VCaP (cell line): Measurements from ENCODE around the gene MEIS2.

ENCODE experiments used
- H3K27ac ChIP-seq: fragments of 450-650 bp; 2 replicates; pipeline ENCODE4 v1.5.1; 2017
- TF ChIP-seq, protein P1 (sequence below): fragments of 450-650 bp; conservative IDR thresholded peaks from 2 replicates; pipeline ENCODE4 v1.5.1; 2017; ENCODE audit warnings: mild to moderate bottlenecking, moderate library complexity

The MEIS2 gene

DNA sequence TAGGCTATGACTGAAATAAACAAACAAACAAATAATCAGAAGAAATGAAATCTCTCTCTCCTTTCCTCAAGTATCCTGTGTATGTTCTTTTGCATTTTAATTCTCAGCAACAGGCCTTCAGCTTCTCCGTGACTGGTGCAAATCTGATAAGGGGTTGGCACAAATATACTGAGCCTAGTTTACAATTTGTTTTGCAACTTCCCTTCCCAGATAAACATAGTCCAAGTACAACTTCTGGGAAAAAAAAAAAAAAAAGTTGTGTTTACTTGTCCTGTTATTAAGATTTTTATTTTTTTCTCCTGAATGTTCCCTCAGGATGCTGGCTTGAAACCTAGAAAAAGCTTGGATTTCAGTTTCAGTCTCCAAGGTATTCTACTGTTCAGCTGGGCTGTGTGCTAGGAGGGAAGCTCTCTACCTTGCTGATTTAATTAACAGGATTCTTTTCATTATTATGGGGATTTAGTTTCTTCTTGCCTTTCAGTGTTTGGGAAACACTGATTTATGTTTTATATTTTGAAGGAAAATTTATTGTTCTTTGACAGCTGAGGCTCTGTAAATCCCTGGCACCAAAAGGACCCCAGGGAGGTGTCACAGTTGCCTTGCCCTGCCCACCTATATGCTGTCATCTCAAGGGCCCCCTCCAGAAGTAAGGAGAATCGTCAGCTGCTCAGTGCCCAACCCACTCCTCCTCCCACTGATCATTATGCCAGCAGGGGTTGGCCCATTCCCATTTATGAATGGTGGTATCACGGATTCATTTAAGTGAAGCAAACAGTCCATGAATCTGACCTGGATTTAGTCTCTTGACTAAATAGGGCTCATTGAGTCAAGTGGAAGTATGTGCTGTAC lies 185.2 kb downstream of the MEIS2 start:
- H3K27ac ChIP-seq, result no peak overlapping the region
- TF ChIP-seq, protein P1, sequence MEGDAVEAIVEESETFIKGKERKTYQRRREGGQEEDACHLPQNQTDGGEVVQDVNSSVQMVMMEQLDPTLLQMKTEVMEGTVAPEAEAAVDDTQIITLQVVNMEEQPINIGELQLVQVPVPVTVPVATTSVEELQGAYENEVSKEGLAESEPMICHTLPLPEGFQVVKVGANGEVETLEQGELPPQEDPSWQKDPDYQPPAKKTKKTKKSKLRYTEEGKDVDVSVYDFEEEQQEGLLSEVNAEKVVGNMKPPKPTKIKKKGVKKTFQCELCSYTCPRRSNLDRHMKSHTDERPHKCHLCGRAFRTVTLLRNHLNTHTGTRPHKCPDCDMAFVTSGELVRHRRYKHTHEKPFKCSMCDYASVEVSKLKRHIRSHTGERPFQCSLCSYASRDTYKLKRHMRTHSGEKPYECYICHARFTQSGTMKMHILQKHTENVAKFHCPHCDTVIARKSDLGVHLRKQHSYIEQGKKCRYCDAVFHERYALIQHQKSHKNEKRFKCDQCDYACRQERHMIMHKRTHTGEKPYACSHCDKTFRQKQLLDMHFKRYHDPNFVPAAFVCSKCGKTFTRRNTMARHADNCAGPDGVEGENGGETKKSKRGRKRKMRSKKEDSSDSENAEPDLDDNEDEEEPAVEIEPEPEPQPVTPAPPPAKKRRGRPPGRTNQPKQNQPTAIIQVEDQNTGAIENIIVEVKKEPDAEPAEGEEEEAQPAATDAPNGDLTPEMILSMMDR, result no peak

DNA sequence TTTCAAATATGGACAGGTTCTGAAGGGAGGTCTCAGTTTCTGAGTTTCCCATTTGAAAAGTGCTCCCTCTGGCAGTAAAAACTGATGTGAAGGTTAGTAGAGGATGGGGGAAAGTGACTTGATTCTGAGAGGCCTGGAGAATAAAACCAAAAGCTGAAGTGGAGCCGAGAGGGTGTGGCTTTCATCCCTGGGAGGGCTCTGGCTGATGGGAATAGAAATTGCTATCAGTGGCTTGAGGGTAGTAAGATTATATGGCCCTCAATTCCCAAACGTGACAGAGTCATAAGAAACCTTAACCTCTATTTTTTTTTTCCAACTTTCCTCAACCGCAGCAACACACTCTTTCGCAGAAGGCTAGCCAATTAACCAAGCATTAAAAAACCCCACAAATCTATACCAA lies 185.9 kb downstream of the MEIS2 start:
- H3K27ac ChIP-seq, result no peak overlapping the region
- TF ChIP-seq, protein P1, result no peak

DNA sequence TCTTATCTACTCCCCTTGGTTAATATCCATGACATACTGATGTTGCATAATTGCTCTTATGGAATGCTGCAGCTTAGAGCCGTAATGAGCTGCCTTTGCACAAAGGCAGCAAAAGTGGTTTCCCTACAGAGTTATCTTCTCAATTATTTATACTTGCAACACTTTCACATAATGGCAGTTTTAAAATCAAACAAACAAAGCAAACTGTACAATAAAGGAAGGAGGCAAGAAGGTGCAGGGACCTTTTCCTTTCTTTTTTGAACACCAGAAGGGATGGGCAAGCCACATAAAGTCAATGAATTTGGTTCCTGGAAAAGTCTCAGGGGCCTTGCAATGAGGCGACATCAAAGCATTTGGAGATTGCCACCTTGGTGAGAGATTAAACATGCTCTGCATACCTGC lies 188.0 kb downstream of the MEIS2 start:
- no peak overlapping the region for H3K27ac ChIP-seq
- TF ChIP-seq, protein P1, result no peak

DNA sequence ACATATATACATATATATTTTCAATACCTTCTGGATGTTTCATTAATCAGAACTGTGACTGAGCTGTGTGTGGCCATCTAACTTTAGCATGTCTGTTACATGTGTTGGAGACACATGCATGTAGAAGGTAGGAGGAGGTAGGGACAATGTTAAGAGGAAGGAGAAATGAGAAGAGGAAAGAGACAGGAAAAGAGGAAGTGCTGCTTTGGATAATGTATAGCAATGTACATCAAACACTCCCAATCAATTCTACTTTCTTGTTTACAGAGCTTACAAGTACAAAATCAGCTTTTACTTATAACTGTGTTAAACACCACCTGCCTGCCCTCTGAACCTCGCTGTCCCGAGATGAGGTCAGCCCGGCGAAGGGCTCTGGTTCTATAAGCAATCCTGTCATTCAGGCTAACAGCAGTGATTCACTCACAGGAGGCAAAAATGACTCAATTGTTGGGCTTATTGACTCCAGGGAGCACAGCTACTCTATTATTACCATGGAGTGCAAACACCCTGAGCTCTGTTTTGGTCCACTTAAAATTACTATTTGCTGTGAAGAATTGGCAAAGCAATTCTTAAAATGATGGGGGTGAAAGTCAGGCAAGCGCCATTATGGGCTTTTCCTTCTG lies 188.9 kb downstream of the MEIS2 start:
- TF ChIP-seq, protein P1, result no peak
- no peak overlapping the region for H3K27ac ChIP-seq

DNA sequence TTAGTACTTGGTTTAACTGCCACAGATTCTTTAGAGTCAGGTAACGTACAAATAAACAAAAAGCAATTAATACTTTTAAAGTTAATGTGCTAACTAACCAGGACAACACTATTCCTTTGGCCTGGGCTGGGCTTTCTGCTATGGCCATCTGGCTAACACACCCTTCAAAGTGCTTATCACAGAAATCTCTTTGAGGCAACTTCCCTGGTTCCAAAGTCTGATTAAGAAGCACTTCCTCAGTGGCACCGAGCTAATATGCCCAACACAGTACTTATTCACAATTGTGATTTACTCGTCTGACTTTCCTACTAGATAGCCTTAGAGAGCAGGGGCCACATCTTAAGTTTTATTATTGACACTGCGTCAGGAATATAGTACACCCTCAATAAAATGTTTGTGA lies 191.4 kb downstream of the MEIS2 start:
- TF ChIP-seq, protein P1, result no peak
- no peak overlapping the region for H3K27ac ChIP-seq

DNA sequence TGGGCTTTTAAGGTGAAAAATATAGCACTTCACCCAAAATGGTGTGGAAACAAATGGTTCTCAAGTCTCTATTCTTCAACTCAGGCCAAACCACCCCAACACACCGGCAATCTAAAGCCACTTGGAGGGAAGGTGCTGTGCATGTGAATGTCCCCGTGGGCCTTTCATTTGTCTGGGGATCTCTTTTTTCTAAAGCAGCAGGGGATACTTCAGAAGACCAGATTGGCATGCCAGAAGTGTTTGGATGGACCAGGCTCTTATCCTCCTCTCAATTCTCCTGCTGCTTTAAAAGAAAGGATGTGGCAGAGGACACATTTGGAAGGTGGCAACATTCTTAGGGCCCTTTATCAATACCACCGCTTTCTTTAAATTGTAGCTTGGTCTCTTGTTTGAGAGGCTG lies 193.1 kb downstream of the MEIS2 start:
- no peak overlapping the region for H3K27ac ChIP-seq
- TF ChIP-seq, protein P1, result no peak

DNA sequence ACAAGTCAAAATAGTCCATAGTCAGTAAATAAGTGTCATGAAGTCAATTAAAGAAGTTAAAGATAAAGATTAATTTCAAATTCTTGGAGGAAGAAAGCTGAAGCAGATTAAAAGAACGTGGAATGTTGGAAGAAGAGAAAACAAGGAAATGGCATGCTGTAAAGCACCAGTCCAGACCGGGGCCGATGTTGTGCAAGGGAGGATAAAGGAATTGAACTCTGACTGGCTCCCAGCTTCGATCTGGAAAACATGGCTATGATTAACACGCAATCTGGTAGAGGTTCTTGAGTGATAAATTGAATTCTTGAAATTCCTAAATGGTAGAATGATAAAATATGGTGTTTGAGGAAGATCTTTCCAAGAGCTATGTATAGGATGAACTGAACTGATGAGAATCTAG lies 194.4 kb downstream of the MEIS2 start:
- H3K27ac ChIP-seq, result no peak overlapping the region
- TF ChIP-seq, protein P1, result no peak
